H9 (cell line): ENCODE results near the gene STOX2. TPM values are rescaled to one million over a fixed set of nuclear protein-coding genes. Genes with fewer than 3 reads are reported as not detected.

ENCODE experiments used
- DNase-seq: peaks from one replicate; pipeline ENCODE4 v3.0.0-alpha.2; 2017
- H2AFZ ChIP-seq: one replicate; pipeline ENCODE4 v1.6.1; 2013; ENCODE audit warnings: mild to moderate bottlenecking, low read length, control low read depth, moderate library complexity
- H2AK5ac ChIP-seq: 2 replicates; pipeline ENCODE4 v1.6.1; 2013; ENCODE audit warnings: low read length, control low read depth, mixed read lengths; ENCODE audit not compliant: insufficient read length
- H2BK120ac ChIP-seq: one replicate; pipeline ENCODE4 v1.6.1; 2013; ENCODE audit warnings: low read depth, mild to moderate bottlenecking, low read length, control low read depth, inconsistent platforms; ENCODE audit not compliant: poor library complexity, severe bottlenecking
- H2BK12ac ChIP-seq: 2 replicates; pipeline ENCODE4 v1.6.1; 2013; ENCODE audit warnings: low read length, control low read depth, mixed read lengths, low read depth; ENCODE audit not compliant: insufficient read length
- H2BK15ac ChIP-seq: 2 replicates; pipeline ENCODE4 v1.6.1; 2013; ENCODE audit warnings: low read depth, low read length, control low read depth
- H2BK20ac ChIP-seq: one replicate; pipeline ENCODE4 v1.6.1; 2013; ENCODE audit warnings: low read depth, mild to moderate bottlenecking, low read length, control low read depth, inconsistent platforms; ENCODE audit not compliant: poor library complexity, severe bottlenecking
- H2BK5ac ChIP-seq: 2 replicates; pipeline ENCODE4 v1.6.1; 2013; ENCODE audit warnings: low read length, control low read depth, mixed read lengths; ENCODE audit not compliant: insufficient read length
- H3K14ac ChIP-seq: 2 replicates; pipeline ENCODE4 v1.6.1; 2013; ENCODE audit warnings: low read length, control low read depth; ENCODE audit not compliant: insufficient read depth
- H3K18ac ChIP-seq: 2 replicates; pipeline ENCODE4 v1.6.1; 2013; ENCODE audit warnings: low read depth, mild to moderate bottlenecking, mixed read lengths, low read length, control low read depth; ENCODE audit not compliant: insufficient read length
- H3K23ac ChIP-seq: 2 replicates; pipeline ENCODE4 v1.6.1; 2013; ENCODE audit warnings: low read length, control low read depth, mixed read lengths, low read depth; ENCODE audit not compliant: insufficient read length
- H3K23me2 ChIP-seq: 2 replicates; pipeline ENCODE4 v1.6.1; 2013; ENCODE audit warnings: low read depth, mild to moderate bottlenecking, mixed read lengths, low read length, control low read depth; ENCODE audit not compliant: insufficient read length, poor library complexity, severe bottlenecking
- H3K27ac ChIP-seq: 2 replicates; pipeline ENCODE4 v1.5.1; 2013; ENCODE audit warnings: low read length, control low read depth, mixed read lengths, low read depth; ENCODE audit not compliant: insufficient read length
- H3K27me3 ChIP-seq: 2 replicates; pipeline ENCODE4 v1.6.1; 2013; ENCODE audit warnings: low read length, control low read depth, inconsistent platforms; ENCODE audit not compliant: insufficient read depth
- H3K4ac ChIP-seq: 2 replicates; pipeline ENCODE4 v1.6.1; 2013; ENCODE audit warnings: low read depth, mild to moderate bottlenecking, control low read depth, inconsistent platforms, low read length, moderate library complexity
- H3K4me1 ChIP-seq: 2 replicates; pipeline ENCODE4 v1.6.1; 2013; ENCODE audit warnings: low read length, control low read depth, inconsistent platforms; ENCODE audit not compliant: insufficient read depth
- H3K4me2 ChIP-seq: 2 replicates; pipeline ENCODE4 v1.6.1; 2013; ENCODE audit warnings: low read length, control low read depth, mixed read lengths; ENCODE audit not compliant: insufficient read length, insufficient read depth
- H3K56ac ChIP-seq: 2 replicates; pipeline ENCODE4 v1.6.1; 2013; ENCODE audit warnings: low read depth, mild to moderate bottlenecking, mixed read lengths, low read length, control low read depth; ENCODE audit not compliant: insufficient read length
- H3K79me1 ChIP-seq: 2 replicates; pipeline ENCODE4 v1.6.1; 2013; ENCODE audit warnings: low read depth, mild to moderate bottlenecking, moderate library complexity, low read length, control low read depth, inconsistent platforms; ENCODE audit not compliant: insufficient read depth, poor library complexity, severe bottlenecking
- H3K79me2 ChIP-seq: 2 replicates; pipeline ENCODE4 v1.6.1; 2013; ENCODE audit warnings: low read length, control low read depth, inconsistent platforms; ENCODE audit not compliant: insufficient read depth
- H3K9ac ChIP-seq: 2 replicates; pipeline ENCODE4 v1.6.1; 2013; ENCODE audit warnings: low read length, control low read depth, mixed read lengths; ENCODE audit not compliant: insufficient read length; ENCODE audit errors: extremely low read depth
- H3K9me3 ChIP-seq: one replicate; pipeline ENCODE4 v1.6.1; 2013; ENCODE audit warnings: low read depth, low read length, inconsistent platforms; ENCODE audit not compliant: control insufficient read depth
- H3T11ph ChIP-seq: one replicate; pipeline ENCODE4 v1.6.1; 2013; ENCODE audit warnings: mild to moderate bottlenecking, low read length, control low read depth, inconsistent platforms
- H4K20me1 ChIP-seq: one replicate; pipeline ENCODE4 v1.6.1; 2013; ENCODE audit not compliant: control insufficient read depth, insufficient read length, insufficient read depth
- H4K5ac ChIP-seq: 2 replicates; pipeline ENCODE4 v1.6.1; 2013; ENCODE audit warnings: low read depth, mild to moderate bottlenecking, mixed read lengths, low read length, control low read depth; ENCODE audit not compliant: insufficient read length
- H4K8ac ChIP-seq: replicated peaks from 2 replicates; pipeline ENCODE4 v1.6.1; 2013; ENCODE audit warnings: low read length, control low read depth, mixed read lengths, low read depth; ENCODE audit not compliant: insufficient read length
- H4K91ac ChIP-seq: 2 replicates; pipeline ENCODE4 v1.6.1; 2013; ENCODE audit warnings: low read depth, mild to moderate bottlenecking, moderate library complexity, mixed read lengths, low read length, control low read depth; ENCODE audit not compliant: insufficient read length
- H3K27ac Mint-ChIP-seq, 3 experiments: 2 replicates in 2 of 3; 3 replicates in 1 of 3; pipeline ENCODE4 v1.8.0; 2020 to 2021; ENCODE audit warnings: mixed read lengths in 3 of 3, mild to moderate bottlenecking in 1 of 3, moderate library complexity in 1 of 3
- H3K27me3 Mint-ChIP-seq: 2 replicates; pipeline ENCODE4 v1.8.0; 2021; ENCODE audit warnings: low read depth, mild to moderate bottlenecking, moderate library complexity, mixed read lengths
- H3K36me3 Mint-ChIP-seq, 3 experiments: 2 replicates in 2 of 3; 3 replicates in 1 of 3; pipeline ENCODE4 v1.8.0; 2020 to 2021; ENCODE audit warnings: low read depth in 3 of 3, mixed read lengths in 3 of 3; ENCODE audit not compliant: insufficient read depth in 1 of 3
- H3K4me1 Mint-ChIP-seq, 2 experiments: 2 replicates each; pipeline ENCODE4 v1.8.0; 2020; ENCODE audit warnings: mixed read lengths in 2 of 2
- H3K4me3 Mint-ChIP-seq, 2 experiments: 2 replicates in 1 of 2; 3 replicates in 1 of 2; pipeline ENCODE4 v1.8.0; 2020 to 2021; ENCODE audit warnings: mild to moderate bottlenecking in 2 of 2, mixed read lengths in 2 of 2, moderate library complexity in 1 of 2
- H3K9me3 Mint-ChIP-seq, 2 experiments: 2 replicates in 1 of 2; 3 replicates in 1 of 2; pipeline ENCODE4 v1.8.0; 2020; ENCODE audit warnings: mild to moderate bottlenecking in 2 of 2, mixed read lengths in 2 of 2, moderate library complexity in 1 of 2
- CTCF ChIP-seq: fragments of 200-600 bp; sonication (generic); conservative IDR thresholded peaks from 3 replicates; pipeline ENCODE4 v1.8.0; 2021; ENCODE audit warnings: antibody characterized with exemption, mild to moderate bottlenecking
- WGBS: extraction: QIAGEN DNeasy Blood & Tissue Kit; methylation state at CpG from one replicate; pipeline ENCODE4 v1.1.7; 2013; ENCODE audit warnings: missing lambda C conversion rate, low lambda C conversion rate, mixed read lengths; ENCODE audit not compliant: insufficient read length; ENCODE audit errors: extremely low coverage; 5-methylcytosine and 5-hydroxymethylcytosine counted together
- total RNA-seq: library from RNA; stranded (reverse); gene quantifications from 2 replicates; pipeline ENCODE4 v1.2.1, GENCODE V29; 2021

STOX2 gene
- total RNA-seq, 1 experiment from 2014 or later, result 28.2 TPM

DNA sequence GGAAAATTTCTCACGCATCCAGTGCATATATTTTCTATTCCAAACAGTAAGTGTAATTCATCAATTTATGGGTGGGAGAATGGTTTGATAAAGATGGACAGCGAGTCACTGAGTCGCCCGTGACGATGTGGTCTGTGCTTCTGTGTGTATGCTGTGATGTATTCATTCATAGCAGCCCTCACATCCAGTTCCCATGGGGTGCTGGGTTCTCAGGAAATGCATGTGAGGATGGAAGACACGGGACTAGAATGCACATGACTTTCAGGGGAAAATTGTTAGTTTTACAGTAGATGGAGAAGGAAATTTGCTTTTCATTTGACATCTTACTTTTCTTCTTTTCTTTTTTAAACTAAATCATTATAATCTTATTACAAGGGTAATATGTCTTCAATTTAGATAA is 152.9 kb downstream of the STOX2 start:
- peaks cover 18 to 20% of the 10 kb centered on the region in 2 experiments for H3K4me1 Mint-ChIP-seq
- H3K9me3 Mint-ChIP-seq, result no peaks in the 10 kb centered on the region
- H3K27me3 ChIP-seq, result no peaks in the 10 kb centered on the region
- H2AK5ac ChIP-seq, result no peak overlapping the region
- H3K27ac ChIP-seq, result no peak overlapping the region
- no peaks in the 10 kb centered on the region for H3K9me3 ChIP-seq
- no peak overlapping the region for H3K56ac ChIP-seq
- H3K27ac Mint-ChIP-seq, result no peak overlapping the region; a peak in 1 of 7 replicates
- H3K79me2 ChIP-seq, result no peaks in the 10 kb centered on the region
- no peak overlapping the region for H3K4ac ChIP-seq
- H3K4me1 ChIP-seq, result peaks cover 3% of the 10 kb centered on the region; the same call in 1 of the 2 replicates
- no CpG with 5 or more reads among the region's 6 CpGs for WGBS
- no peak overlapping the region for H2BK20ac ChIP-seq
- H3K27me3 Mint-ChIP-seq, result no peaks in the 10 kb centered on the region
- no peaks in the 10 kb centered on the region for H3K36me3 Mint-ChIP-seq
- H3K18ac ChIP-seq, result no peak overlapping the region
- H3K9ac ChIP-seq, result no peak overlapping the region
- H4K8ac ChIP-seq, result no peak overlapping the region
- TF ChIP-seq CTCF, result no peak
- no peak overlapping the region for H2BK15ac ChIP-seq
- no peak overlapping the region for H3K23ac ChIP-seq
- H3K23me2 ChIP-seq, result no peaks in the 10 kb centered on the region
- H3K4me2 ChIP-seq, result no peak overlapping the region
- no peak overlapping the region for H3T11ph ChIP-seq
- H4K5ac ChIP-seq, result no peak overlapping the region
- H2AFZ ChIP-seq, result no peak overlapping the region
- no peak overlapping the region for H4K91ac ChIP-seq
- H3K79me1 ChIP-seq, result no peaks in the 10 kb centered on the region
- H2BK12ac ChIP-seq, result no peak overlapping the region
- H2BK120ac ChIP-seq, result no peak overlapping the region
- no peaks in the 10 kb centered on the region for H4K20me1 ChIP-seq
- DNase-seq, result no peak
- no peak overlapping the region for H2BK5ac ChIP-seq
- H3K14ac ChIP-seq, result no peak overlapping the region
- H3K4me3 Mint-ChIP-seq, result no peak overlapping the region
